Peyer's patch (tissue), 4 donors: ENCODE data around the gene CHD9. TPM values are rescaled to one million over a fixed set of nuclear protein-coding genes. Genes with fewer than 3 reads are reported as not detected.

Experiments used
- DNase-seq, 3 donors: peaks; one replicate each; pipeline ENCODE4 v3.0.0-alpha.2; 2017 to 2019
- H3K27ac ChIP-seq, 4 donors: fragments of 200-600 bp; sonication (generic); one replicate each; pipeline ENCODE4 v1.5.1; 2016 to 2019
- H3K27me3 ChIP-seq, 2 donors: fragments of 200-600 bp; sonication (generic); one replicate each; pipeline ENCODE4 v1.5.1; 2019
- H3K36me3 ChIP-seq, 3 donors: fragments of 200-600 bp; sonication (generic); one replicate each; pipeline ENCODE4 v1.5.1; 2016 to 2019
- H3K4me1 ChIP-seq, 4 donors: fragments of 200-600 bp; sonication (generic); one replicate each; pipeline ENCODE4 v1.5.1; 2016 to 2019
- H3K4me3 ChIP-seq, 4 donors: fragments of 200-600 bp; sonication (generic); 1 replicate in 3 of 4; 2 replicates in 1 of 4; pipeline ENCODE4 v1.5.1; 2016 to 2019; ENCODE audit warnings: mild to moderate bottlenecking in 1 of 4
- H3K9me3 ChIP-seq, 4 donors: fragments of 200-600 bp; sonication (generic); one replicate each; pipeline ENCODE4 v1.5.1; 2016 to 2019; ENCODE audit warnings: mild to moderate bottlenecking in 1 of 4
- CTCF ChIP-seq, 6 experiments: fragments of 450-650 bp in 4 of 6; fragments of 200-600 bp in 2 of 6; sonication (generic) in 1 of 6; IDR thresholded peaks; one replicate each; pipeline ENCODE4 v1.5.1; 2017 to 2019; ENCODE audit warnings: antibody characterized with exemption in 6 of 6, mild to moderate bottlenecking in 3 of 6, moderate library complexity in 1 of 6
- POLR2A ChIP-seq, 2 donors: fragments of 450-650 bp; IDR thresholded peaks; one replicate each; pipeline ENCODE4 v1.5.1; 2017; ENCODE audit warnings: antibody characterized with exemption in 2 of 2, mild to moderate bottlenecking in 2 of 2, moderate library complexity in 2 of 2
- total RNA-seq, 4 donors: library from RNA; depleted of rRNA; stranded (reverse); fragments of >200 nt; gene quantifications; one replicate each; pipeline ENCODE4 v1.1.0, GENCODE V29; 2016

The CHD9 gene
- total RNA-seq, 4 donors from 2014 or later: 48.4 to 187 (median 79.3) TPM

GRCh38 chr16:53131050-53131362 lies 76.2 kb downstream of the CHD9 start:
- H3K4me1 ChIP-seq: peaks cover 0 to 16% (median 5%) of the 10 kb centered on the region in 4 donors
- DNase-seq: no peak
- peak overlapping the region; percentile 91 to 99 (median 95) for H3K27ac ChIP-seq
- peak overlapping the region; percentile 80 to 98 (median 90) for H3K4me3 ChIP-seq
- no peaks in the 10 kb centered on the region for H3K9me3 ChIP-seq
- no peaks in the 10 kb centered on the region for H3K27me3 ChIP-seq
- H3K36me3 ChIP-seq: no peaks in the 10 kb centered on the region
- TF ChIP-seq POLR2A (IDR thresholded peaks at IDR 0.05): no peak
- TF ChIP-seq CTCF (IDR thresholded peaks at IDR 0.05): no peak

- peaks cover 0 to 16% (median 5%) of the 10 kb centered on the region in 4 donors for H3K4me1 ChIP-seq
- H3K36me3 ChIP-seq: no peaks in the 10 kb centered on the region
- H3K4me3 ChIP-seq: peak overlapping the region; percentile 80 to 98 (median 90)
- H3K9me3 ChIP-seq: no peaks in the 10 kb centered on the region
- TF ChIP-seq POLR2A (IDR thresholded peaks at IDR 0.05) (peak; percentile 24 to 48), CTCF (IDR thresholded peaks at IDR 0.05) (no peak)
- H3K27me3 ChIP-seq: no peaks in the 10 kb centered on the region
- peak overlapping the region; percentile 91 to 99 (median 95) for H3K27ac ChIP-seq
- DNase-seq: peak; percentile 52 to 84 (median 84)
These were observed 76.7 kb downstream of the CHD9 start for GRCh38 chr16:53131363-53132071.

- Histone ChIP-seq H3K9me3 (no peaks in the 10 kb centered on the region), H3K4me1 (peaks cover 0 to 16% (median 5%) of the 10 kb centered on the region in 4 donors), H3K27me3 (no peaks in the 10 kb centered on the region), H3K4me3 (peak overlapping the region in 1 of 4 donors; percentile 80), H3K27ac (peak overlapping the region in 1 of 4 donors; percentile 96), H3K36me3 (no peaks in the 10 kb centered on the region)
- TF ChIP-seq POLR2A (IDR thresholded peaks at IDR 0.05) (no peak), CTCF (IDR thresholded peaks at IDR 0.05) (no peak)
- no peak for DNase-seq
These were observed 77.6 kb downstream of the CHD9 start for GRCh38 chr16:53132406-53132805.

GRCh38 chr16:53135329-53135728 lies 80.5 kb downstream of the CHD9 start:
- DNase-seq: no peak
- Histone ChIP-seq H3K9me3 (no peaks in the 10 kb centered on the region), H3K27me3 (no peaks in the 10 kb centered on the region), H3K36me3 (no peaks in the 10 kb centered on the region), H3K4me1 (peaks cover 0 to 10% (median 2%) of the 10 kb centered on the region in 4 donors), H3K27ac (no peak overlapping the region), H3K4me3 (no peak overlapping the region)
- TF ChIP-seq POLR2A (IDR thresholded peaks at IDR 0.05) (no peak), CTCF (IDR thresholded peaks at IDR 0.05) (no peak)

- DNase-seq: no peak
- no peak overlapping the region for H3K27ac ChIP-seq
- H3K9me3 ChIP-seq: no peaks in the 10 kb centered on the region
- no peaks in the 10 kb centered on the region for H3K27me3 ChIP-seq
- H3K36me3 ChIP-seq: no peaks in the 10 kb centered on the region
- H3K4me1 ChIP-seq: peaks cover 0 to 6% (median 0%) of the 10 kb centered on the region in 4 donors
- no peak overlapping the region for H3K4me3 ChIP-seq
- TF ChIP-seq CTCF (IDR thresholded peaks at IDR 0.05) (no peak), POLR2A (IDR thresholded peaks at IDR 0.05) (no peak)
These were observed 88.2 kb downstream of the CHD9 start for GRCh38 chr16:53142823-53143568.
